ENCODE results near the gene TPSB2.

Gene TPSB2

GRCh38 chr16:1215574-1216295 is 14.2 kb downstream of the TPSB2 start:
- Histone ChIP-seq H3K27me3 (ENCODE audit: control insufficient read depth, low read length) (no peaks in the 10 kb centered on the region), H3K79me2 (ENCODE audit: control insufficient read depth, low read length) (no peaks in the 10 kb centered on the region), H3K4me3 (ENCODE audit: low read length) (no peak overlapping the region), H3K36me3 (ENCODE audit: control insufficient read depth, low read length) (no peaks in the 10 kb centered on the region), H3K9me3 (ENCODE audit: control insufficient read depth, insufficient read depth, low read length) (no peaks in the 10 kb centered on the region), H3F3A (ENCODE audit: control insufficient read depth, insufficient read depth) (no peaks in the 10 kb centered on the region), H4K20me1 (ENCODE audit: control insufficient read depth, insufficient read depth, low read depth, low read length) (no peaks in the 10 kb centered on the region), H3K4me1 (ENCODE audit: control insufficient read depth, low read length) (no peaks in the 10 kb centered on the region), H3K27ac (ENCODE audit: low read depth, low read length) (no peak overlapping the region), H3K9me2 (replicated peaks; ENCODE audit: control insufficient read depth, low read length) (no peaks in the 10 kb centered on the region), H3K4me2 (ENCODE audit: low read length) (no peak overlapping the region)
- TF ChIP-seq CTCF (IDR thresholded peaks at IDR 0.05; ENCODE audit: low read depth, low read length, poor library complexity, severe bottlenecking), result no peak
- no peak for TF ChIP-seq EZH2phosphoT487 (IDR thresholded peaks at IDR 0.05; ENCODE audit: borderline replicate concordance, low read length)

GRCh38 chr16:1214719-1215118 is 15.3 kb downstream of the TPSB2 start:
- no peak overlapping the region for H3K27ac ChIP-seq (ENCODE audit: low read depth, low read length)
- H3K36me3 ChIP-seq (ENCODE audit: control insufficient read depth, low read length), result no peaks in the 10 kb centered on the region
- no peaks in the 10 kb centered on the region for H3K79me2 ChIP-seq (ENCODE audit: control insufficient read depth, low read length)
- H3K9me3 ChIP-seq (ENCODE audit: control insufficient read depth, insufficient read depth, low read length), result no peaks in the 10 kb centered on the region
- H3K4me1 ChIP-seq (ENCODE audit: control insufficient read depth, low read length), result no peaks in the 10 kb centered on the region
- no peak overlapping the region for H3K4me3 ChIP-seq (ENCODE audit: low read length)
- H3K27me3 ChIP-seq (ENCODE audit: control insufficient read depth, low read length), result no peaks in the 10 kb centered on the region
- no peaks in the 10 kb centered on the region for H3K9me2 ChIP-seq (replicated peaks; ENCODE audit: control insufficient read depth, low read length)
- H3F3A ChIP-seq (ENCODE audit: control insufficient read depth, insufficient read depth), result no peaks in the 10 kb centered on the region
- H4K20me1 ChIP-seq (ENCODE audit: control insufficient read depth, insufficient read depth, low read depth, low read length), result no peaks in the 10 kb centered on the region
- no peak for TF ChIP-seq EZH2phosphoT487 (IDR thresholded peaks at IDR 0.05; ENCODE audit: borderline replicate concordance, low read length)
- no peak for TF ChIP-seq CTCF (IDR thresholded peaks at IDR 0.05; ENCODE audit: low read depth, low read length, poor library complexity, severe bottlenecking)
- H3K4me2 ChIP-seq (ENCODE audit: low read length), result no peak overlapping the region

- H3K79me2 ChIP-seq (ENCODE audit: control insufficient read depth, low read length), result no peaks in the 10 kb centered on the region
- no peaks in the 10 kb centered on the region for H4K20me1 ChIP-seq (ENCODE audit: control insufficient read depth, insufficient read depth, low read depth, low read length)
- H3F3A ChIP-seq (ENCODE audit: control insufficient read depth, insufficient read depth), result no peaks in the 10 kb centered on the region
- H3K9me2 ChIP-seq (replicated peaks; ENCODE audit: control insufficient read depth, low read length), result no peaks in the 10 kb centered on the region
- H3K4me3 ChIP-seq (ENCODE audit: low read length), result no peak overlapping the region
- H3K27ac ChIP-seq (ENCODE audit: low read depth, low read length), result no peak overlapping the region
- H3K27me3 ChIP-seq (ENCODE audit: control insufficient read depth, low read length), result no peaks in the 10 kb centered on the region
- H3K9me3 ChIP-seq (ENCODE audit: control insufficient read depth, insufficient read depth, low read length), result no peaks in the 10 kb centered on the region
- no peaks in the 10 kb centered on the region for H3K36me3 ChIP-seq (ENCODE audit: control insufficient read depth, low read length)
- TF ChIP-seq EZH2phosphoT487 (IDR thresholded peaks at IDR 0.05; ENCODE audit: borderline replicate concordance, low read length) (no peak), CTCF (IDR thresholded peaks at IDR 0.05; ENCODE audit: low read depth, low read length, poor library complexity, severe bottlenecking) (no peak)
- no peak overlapping the region for H3K4me2 ChIP-seq (ENCODE audit: low read length)
- no peaks in the 10 kb centered on the region for H3K4me1 ChIP-seq (ENCODE audit: control insufficient read depth, low read length)
Observed at GRCh38 chr16:1213796-1214372, 16.1 kb downstream of the TPSB2 start.

Measured in DOHH2 (cell line).